ENCODE measurements around the gene CAND2. TPM values are rescaled to one million over a fixed set of nuclear protein-coding genes. Genes with fewer than 3 reads are reported as not detected.
A peak's percentile ranks its signal among the peaks of the same experiment; 100 is the strongest.

Gene CAND2
- total and polyA plus RNA-seq, 9 of the 15 experiments (the other 6 are each of a cell fraction or from before 2014, with no cell fraction given) = 0.91 to 14.9 (median 4.3) TPM

DNA sequence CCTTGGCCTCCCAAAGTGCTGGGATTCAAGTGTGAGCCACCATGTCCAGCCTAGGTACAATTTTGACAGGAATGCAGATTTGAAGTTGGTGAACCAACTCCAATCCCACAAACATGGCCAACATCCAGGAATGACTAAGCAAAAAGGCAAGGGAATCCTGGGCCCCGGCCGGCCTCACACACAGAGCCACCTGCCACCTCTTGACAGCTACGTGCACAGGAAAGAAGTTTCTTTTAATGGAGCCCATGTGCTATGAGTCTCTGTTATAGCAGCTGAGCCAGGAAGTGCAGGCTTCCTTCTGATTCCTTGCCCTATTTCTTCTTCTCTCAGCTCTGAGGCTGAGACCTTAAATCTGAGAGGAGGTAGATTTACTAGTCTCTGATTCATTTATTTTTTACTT is 46.3 kb upstream of the CAND2 start (continued):
- TF ChIP-seq, protein P1, sequence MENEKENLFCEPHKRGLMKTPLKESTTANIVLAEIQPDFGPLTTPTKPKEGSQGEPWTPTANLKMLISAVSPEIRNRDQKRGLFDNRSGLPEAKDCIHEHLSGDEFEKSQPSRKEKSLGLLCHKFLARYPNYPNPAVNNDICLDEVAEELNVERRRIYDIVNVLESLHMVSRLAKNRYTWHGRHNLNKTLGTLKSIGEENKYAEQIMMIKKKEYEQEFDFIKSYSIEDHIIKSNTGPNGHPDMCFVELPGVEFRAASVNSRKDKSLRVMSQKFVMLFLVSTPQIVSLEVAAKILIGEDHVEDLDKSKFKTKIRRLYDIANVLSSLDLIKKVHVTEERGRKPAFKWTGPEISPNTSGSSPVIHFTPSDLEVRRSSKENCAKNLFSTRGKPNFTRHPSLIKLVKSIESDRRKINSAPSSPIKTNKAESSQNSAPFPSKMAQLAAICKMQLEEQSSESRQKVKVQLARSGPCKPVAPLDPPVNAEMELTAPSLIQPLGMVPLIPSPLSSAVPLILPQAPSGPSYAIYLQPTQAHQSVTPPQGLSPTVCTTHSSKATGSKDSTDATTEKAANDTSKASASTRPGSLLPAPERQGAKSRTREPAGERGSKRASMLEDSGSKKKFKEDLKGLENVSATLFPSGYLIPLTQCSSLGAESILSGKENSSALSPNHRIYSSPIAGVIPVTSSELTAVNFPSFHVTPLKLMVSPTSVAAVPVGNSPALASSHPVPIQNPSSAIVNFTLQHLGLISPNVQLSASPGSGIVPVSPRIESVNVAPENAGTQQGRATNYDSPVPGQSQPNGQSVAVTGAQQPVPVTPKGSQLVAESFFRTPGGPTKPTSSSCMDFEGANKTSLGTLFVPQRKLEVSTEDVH (IDR thresholded peaks at IDR 0.05; ENCODE audit: low read depth, partially characterized antibody) = no peak
- TF ChIP-seq ZNF316 (IDR thresholded peaks at IDR 0.05) (peak; percentile 85), TEAD2 (tag; IDR thresholded peaks at IDR 0.05) (no peak), PHF21A (IDR thresholded peaks at IDR 0.05; ENCODE audit: borderline replicate concordance, low read depth) (no peak), CTBP1 (IDR thresholded peaks at IDR 0.05; ENCODE audit: borderline replicate concordance) (peak; percentile 29; the same call in 1 of the 2 replicates), HDAC1 (IDR thresholded peaks at IDR 0.05) (no peak), JUN (IDR thresholded peaks at IDR 0.05; ENCODE audit: borderline replicate concordance, low read depth, low read length) (no peak), JUN (CRISPR knock-in tag; IDR thresholded peaks at IDR 0.05; ENCODE audit: borderline replicate concordance) (no peak), HNRNPK (IDR thresholded peaks at IDR 0.05; ENCODE audit: low read depth, low read length, poor library complexity, severe bottlenecking) (no peak), BACH1 (tag; IDR thresholded peaks at IDR 0.05) (peak; percentile 61; the same call in 1 of the 2 replicates), EP300 (IDR thresholded peaks at IDR 0.05; ENCODE audit: low read length) (no peak), NFE2 (IDR thresholded peaks at IDR 0.05; ENCODE audit: low read depth) (peak; percentile 92)
- TF ChIP-seq, protein P2, sequence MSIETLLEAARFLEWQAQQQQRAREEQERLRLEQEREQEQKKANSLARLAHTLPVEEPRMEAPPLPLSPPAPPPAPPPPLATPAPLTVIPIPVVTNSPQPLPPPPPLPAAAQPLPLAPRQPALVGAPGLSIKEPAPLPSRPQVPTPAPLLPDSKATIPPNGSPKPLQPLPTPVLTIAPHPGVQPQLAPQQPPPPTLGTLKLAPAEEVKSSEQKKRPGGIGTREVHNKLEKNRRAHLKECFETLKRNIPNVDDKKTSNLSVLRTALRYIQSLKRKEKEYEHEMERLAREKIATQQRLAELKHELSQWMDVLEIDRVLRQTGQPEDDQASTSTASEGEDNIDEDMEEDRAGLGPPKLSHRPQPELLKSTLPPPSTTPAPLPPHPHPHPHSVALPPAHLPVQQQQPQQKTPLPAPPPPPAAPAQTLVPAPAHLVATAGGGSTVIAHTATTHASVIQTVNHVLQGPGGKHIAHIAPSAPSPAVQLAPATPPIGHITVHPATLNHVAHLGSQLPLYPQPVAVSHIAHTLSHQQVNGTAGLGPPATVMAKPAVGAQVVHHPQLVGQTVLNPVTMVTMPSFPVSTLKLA (conservative IDR thresholded peaks at IDR 0.05) = 0 out of 4 replicates have a peak, but pooled peaks of 1 of the 2 experiments have one; percentile 20
- TF ChIP-seq, protein P3, sequence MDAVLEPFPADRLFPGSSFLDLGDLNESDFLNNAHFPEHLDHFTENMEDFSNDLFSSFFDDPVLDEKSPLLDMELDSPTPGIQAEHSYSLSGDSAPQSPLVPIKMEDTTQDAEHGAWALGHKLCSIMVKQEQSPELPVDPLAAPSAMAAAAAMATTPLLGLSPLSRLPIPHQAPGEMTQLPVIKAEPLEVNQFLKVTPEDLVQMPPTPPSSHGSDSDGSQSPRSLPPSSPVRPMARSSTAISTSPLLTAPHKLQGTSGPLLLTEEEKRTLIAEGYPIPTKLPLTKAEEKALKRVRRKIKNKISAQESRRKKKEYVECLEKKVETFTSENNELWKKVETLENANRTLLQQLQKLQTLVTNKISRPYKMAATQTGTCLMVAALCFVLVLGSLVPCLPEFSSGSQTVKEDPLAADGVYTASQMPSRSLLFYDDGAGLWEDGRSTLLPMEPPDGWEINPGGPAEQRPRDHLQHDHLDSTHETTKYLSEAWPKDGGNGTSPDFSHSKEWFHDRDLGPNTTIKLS (IDR thresholded peaks at IDR 0.05; ENCODE audit: borderline replicate concordance, low read depth) = no peak
- TF ChIP-seq, protein P4, sequence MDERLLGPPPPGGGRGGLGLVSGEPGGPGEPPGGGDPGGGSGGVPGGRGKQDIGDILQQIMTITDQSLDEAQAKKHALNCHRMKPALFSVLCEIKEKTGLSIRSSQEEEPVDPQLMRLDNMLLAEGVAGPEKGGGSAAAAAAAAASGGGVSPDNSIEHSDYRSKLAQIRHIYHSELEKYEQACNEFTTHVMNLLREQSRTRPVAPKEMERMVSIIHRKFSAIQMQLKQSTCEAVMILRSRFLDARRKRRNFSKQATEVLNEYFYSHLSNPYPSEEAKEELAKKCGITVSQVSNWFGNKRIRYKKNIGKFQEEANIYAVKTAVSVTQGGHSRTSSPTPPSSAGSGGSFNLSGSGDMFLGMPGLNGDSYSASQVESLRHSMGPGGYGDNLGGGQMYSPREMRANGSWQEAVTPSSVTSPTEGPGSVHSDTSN (CRISPR knock-in tag; IDR thresholded peaks at IDR 0.05; ENCODE audit: low read depth) = no peak
- TF ChIP-seq, protein P4 (tag; conservative IDR thresholded peaks at IDR 0.05; ENCODE audit: low read depth) = 0 out of 2 replicates have a peak, but pooled peaks have one; percentile 12

Data from K562 (cell line).